Activated CD8-positive, alpha-beta memory T cell treated with anti-CD3 and anti-CD28 coated beads, Interleukin-2, amount 50 U/mL, for 1 hour (primary cell): ENCODE measurements around the gene DOK7.
A peak's percentile ranks its signal among the peaks of the same experiment; 100 is the strongest.
"Not testable (repeated sequence)": the region's sequence is repeated elsewhere in the genome, so short reads cannot be mapped to it uniquely, and the experiment has no call there.

Experiments
- DNase-seq: peaks from one replicate; pipeline ENCODE4 v3.0.0-alpha.2; 2020; ENCODE audit errors: extremely low read depth

DOK7 gene

GRCh38 chr4:3442959-3443749 is 20.0 kb upstream of the DOK7 start:
- DNase-seq, result peak; percentile 21

- no peak for DNase-seq
Observed at GRCh38 chr4:3443750-3444309, 19.3 kb upstream of the DOK7 start.

- DNase-seq, result no peak
Observed at GRCh38 chr4:3444351-3445110, 18.6 kb upstream of the DOK7 start.

GRCh38 chr4:3445111-3445820 is 17.8 kb upstream of the DOK7 start:
- no peak for DNase-seq

- DNase-seq, result no peak
Observed at GRCh38 chr4:3445829-3446545, 17.1 kb upstream of the DOK7 start.

- no peak for DNase-seq
Observed at GRCh38 chr4:3446631-3447320, 16.3 kb upstream of the DOK7 start.

- no peak for DNase-seq
Observed at GRCh38 chr4:3447431-3448395, 15.4 kb upstream of the DOK7 start.

- DNase-seq, result no peak
Observed at GRCh38 chr4:3449047-3449573, 14.0 kb upstream of the DOK7 start.

GRCh38 chr4:3449574-3450534 is 13.3 kb upstream of the DOK7 start:
- no peak for DNase-seq

GRCh38 chr4:3450643-3451042 is 12.5 kb upstream of the DOK7 start:
- no peak for DNase-seq

- DNase-seq, result no peak
Observed at GRCh38 chr4:3451956-3452355, 11.2 kb upstream of the DOK7 start.

GRCh38 chr4:3452376-3452775 is 10.7 kb upstream of the DOK7 start:
- DNase-seq, result no peak

GRCh38 chr4:3455596-3455995 is 7.5 kb upstream of the DOK7 start:
- not testable (repeated sequence) for DNase-seq

- no peak for DNase-seq
Observed at GRCh38 chr4:3458371-3458770, 4.7 kb upstream of the DOK7 start.

GRCh38 chr4:3459156-3459555 is 4.0 kb upstream of the DOK7 start:
- DNase-seq, result not testable (repeated sequence)

GRCh38 chr4:3460926-3461325 is 2.2 kb upstream of the DOK7 start:
- DNase-seq, result no peak

- DNase-seq, result no peak
Observed at GRCh38 chr4:3461515-3462291, 1.4 kb upstream of the DOK7 start.
